GM12892 (cell line): ENCODE measurements around the gene KPTN.

ENCODE experiments used
- POLR2A ChIP-seq: IDR thresholded peaks from 2 replicates; pipeline ENCODE4 v1.6.1; 2011; ENCODE audit warnings: low read depth, low read length, control low read depth
- POLR2AphosphoS5 ChIP-seq: IDR thresholded peaks from 2 replicates; pipeline ENCODE4 v1.6.1; 2011; ENCODE audit warnings: low read depth, low read length, control low read depth

DNA sequence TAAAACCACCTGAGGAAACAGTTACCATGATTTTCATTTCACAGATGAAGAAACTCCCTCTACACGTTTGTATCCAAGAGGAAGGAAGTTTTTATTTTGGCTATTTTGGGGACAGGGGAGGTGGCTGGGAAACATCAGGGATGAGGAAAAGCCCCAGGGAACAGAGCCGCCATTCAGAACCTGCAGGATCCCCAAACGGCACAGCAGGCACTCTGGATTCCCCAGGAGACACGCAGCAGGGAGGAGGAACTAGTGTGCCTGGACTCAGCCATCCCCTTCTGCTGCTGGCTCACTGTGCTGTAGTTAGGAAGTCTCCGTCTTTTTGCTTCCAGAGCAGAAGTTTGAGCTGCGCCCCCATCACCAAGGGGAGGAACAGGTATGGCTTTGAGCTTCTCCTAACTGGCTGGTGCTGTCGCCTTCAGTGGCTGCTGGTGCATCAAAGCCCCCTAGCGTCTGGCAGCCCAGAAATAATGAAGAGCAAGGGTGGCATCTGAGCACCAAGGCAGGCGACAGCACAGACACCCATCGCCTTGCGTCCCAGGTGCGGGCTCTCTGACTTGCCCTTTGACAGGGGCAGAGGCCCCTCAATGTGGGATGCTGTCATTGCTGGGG lies 26.6 kb upstream of the KPTN start:
- TF ChIP-seq POLR2A (no peak), POLR2AphosphoS5 (no peak)
